ENCODE measurements around the gene WASF3. TPM values are rescaled to one million over a fixed set of nuclear protein-coding genes. Genes with fewer than 3 reads are reported as not detected.

The WASF3 gene
- total and polyA plus RNA-seq, 10 of the 15 experiments (the other 5 are each of a cell fraction or from before 2014, with no cell fraction given) = under 0.01 to 0.10 (median 0.01) TPM; not detected in 7

- Histone ChIP-seq H2AFZ (ENCODE audit: control insufficient read depth, low read depth, low read length) (no peak overlapping the region), H4K20me1 (ENCODE audit: control insufficient read depth, insufficient read depth) (no peaks in the 10 kb centered on the region), H3K27me3 (replicated peaks in 1 of 2; ENCODE audit: control insufficient read depth in 2 of 2, insufficient read depth in 2 of 2, low read length in 1 of 2) (no peaks in the 10 kb centered on the region; a peak in 2 of 4 replicates), H3K9ac (ENCODE audit: control insufficient read depth, insufficient read depth, low read length) (no peak overlapping the region), H3K36me3 (ENCODE audit: control insufficient read depth in 2 of 2, insufficient read depth in 2 of 2, low read length in 1 of 2) (no peaks in the 10 kb centered on the region), H3K4me2 (ENCODE audit: control insufficient read depth, insufficient read depth) (no peak overlapping the region), H3K4me3 (no peak overlapping the region), H3K79me2 (ENCODE audit: control insufficient read depth, insufficient read depth, low read length) (no peaks in the 10 kb centered on the region), H3K27ac (ENCODE audit: control insufficient read depth, insufficient read depth) (no peak overlapping the region), H3K4me1 (ENCODE audit: control insufficient read depth, insufficient read depth, low read length) (no peaks in the 10 kb centered on the region), H3K9me3 (replicated peaks; ENCODE audit: control insufficient read depth, insufficient read depth, low read length) (no peaks in the 10 kb centered on the region)
- no peak for FAIRE-seq
- no peak for ATAC-seq
- in situ Hi-C loops (cut with MboI) (no loop called here), intact Hi-C loops (cut with micrococcal nuclease; ENCODE audit: unreplicated experiment) (no loop called here)
- POLR2A ChIA-PET = no interaction called here
- RAD21 ChIA-PET (ENCODE audit: unreplicated experiment) = interaction anchor here (1.1 kb wide), 1 partner anchor 334 kb away, joined by 3 read pairs; no protein-coding TSS in a partner anchor
- DNase-seq (ENCODE audit: low read depth, low spot score) = no peak
- CTCF ChIA-PET = no interaction called here
- 9% methylated on average over 5 of the region's 5 CpGs for WGBS (ENCODE audit: insufficient coverage, insufficient replicate concordance, low lambda C conversion rate, missing lambda C conversion rate)
- SMC1A ChIA-PET (ENCODE audit: uncharacterized antibody, unreplicated experiment) = no interaction called here
- no TSS peak for BruUV-seq (replicated peaks)
- TF ChIP-seq CUX1 (IDR thresholded peaks at IDR 0.05; ENCODE audit: insufficient replicate concordance, low read depth, low read length) = no peak
- no peak for TF ChIP-seq CREM (IDR thresholded peaks at IDR 0.05; ENCODE audit: low read depth)
- no peak for TF ChIP-seq IRF5 (IDR thresholded peaks at IDR 0.05; ENCODE audit: borderline replicate concordance)
- TF ChIP-seq ZBTB40 (IDR thresholded peaks at IDR 0.05; ENCODE audit: borderline replicate concordance) = no peak
- no peak for TF ChIP-seq SMAD5 (IDR thresholded peaks at IDR 0.05; ENCODE audit: low read depth)
- no peak for TF ChIP-seq LARP7 (IDR thresholded peaks at IDR 0.05)
- TF ChIP-seq ZBTB33 (IDR thresholded peaks at IDR 0.05) = no peak
- no peak for TF ChIP-seq NFYB (IDR thresholded peaks at IDR 0.05; ENCODE audit: insufficient read depth, low read depth, low read length)
- TF ChIP-seq CHD1 (IDR thresholded peaks at IDR 0.05; ENCODE audit: low read depth, low read length) = no peak
- no peak for TF ChIP-seq CEBPB (IDR thresholded peaks at IDR 0.05; ENCODE audit: borderline replicate concordance in 1 of 2, low read depth in 2 of 2, low read length in 2 of 2)
- no peak for TF ChIP-seq TCF12 (IDR thresholded peaks at IDR 0.05; ENCODE audit: low read depth, low read length)
- TF ChIP-seq CHD4 (IDR thresholded peaks at IDR 0.05) = no peak
Observed at GRCh38 chr13:26518451-26518959, 39.0 kb upstream of the WASF3 start.
